Hepatocyte (in vitro differentiated cells): ENCODE data around the gene LRMDA. TPM values are rescaled to one million over a fixed set of nuclear protein-coding genes. Genes with fewer than 3 reads are reported as not detected.

Experiments used
- DNase-seq: peaks from one replicate; pipeline ENCODE4 v3.0.0-alpha.2; 2016; ENCODE audit warnings: low spot score
- H2AFZ ChIP-seq: fragments of 200-600 bp; sonication (generic); 2 replicates; pipeline ENCODE4 v1.6.0; 2016; ENCODE audit warnings: antibody characterized with exemption, mild to moderate bottlenecking
- H3K27ac ChIP-seq: fragments of 200-600 bp; sonication (generic); 2 replicates; pipeline ENCODE4 v1.5.1; 2016; ENCODE audit warnings: mild to moderate bottlenecking
- H3K27me3 ChIP-seq: fragments of 200-600 bp; sonication (generic); 2 replicates; pipeline ENCODE4 v1.6.1; 2016
- H3K36me3 ChIP-seq: fragments of 200-600 bp; sonication (generic); replicated peaks from 2 replicates; pipeline ENCODE4 v1.5.1; 2016; ENCODE audit warnings: low read depth; ENCODE audit not compliant: insufficient read depth
- H3K4me1 ChIP-seq: fragments of 200-600 bp; sonication (generic); 2 replicates; pipeline ENCODE4 v1.5.1; 2016; ENCODE audit warnings: mild to moderate bottlenecking, moderate library complexity; ENCODE audit not compliant: insufficient read depth
- H3K4me2 ChIP-seq: fragments of 200-600 bp; sonication (generic); 2 replicates; pipeline ENCODE4 v1.6.0; 2016
- H3K4me3 ChIP-seq: fragments of 200-600 bp; sonication (generic); 2 replicates; pipeline ENCODE4 v1.5.1; 2016; ENCODE audit warnings: mild to moderate bottlenecking
- H3K79me2 ChIP-seq: fragments of 200-600 bp; sonication (generic); 2 replicates; pipeline ENCODE4 v1.6.0; 2017; ENCODE audit warnings: mild to moderate bottlenecking
- H3K9me2 ChIP-seq: fragments of 200-600 bp; sonication (generic); replicated peaks from 2 replicates; pipeline ENCODE4 v1.6.0; 2017; ENCODE audit warnings: mild to moderate bottlenecking; ENCODE audit not compliant: insufficient read depth
- H3K9me3 ChIP-seq: fragments of 200-600 bp; sonication (generic); 2 replicates; pipeline ENCODE4 v1.5.1; 2016; ENCODE audit warnings: low read depth, mild to moderate bottlenecking
- H4K20me1 ChIP-seq: fragments of 200-600 bp; sonication (generic); 2 replicates; pipeline ENCODE4 v1.6.0; 2016; ENCODE audit warnings: mild to moderate bottlenecking; ENCODE audit not compliant: insufficient read depth, poor library complexity, severe bottlenecking
- EZH2 ChIP-seq: fragments of 200-600 bp; sonication (generic); IDR thresholded peaks from 2 replicates; pipeline ENCODE4 v1.6.1; 2016; ENCODE audit warnings: antibody characterized with exemption, mild to moderate bottlenecking, borderline replicate concordance
- EZH2phosphoT487 ChIP-seq: fragments of 200-600 bp; sonication (generic); IDR thresholded peaks from one replicate; pipeline ENCODE4 v1.6.1; 2018; ENCODE audit warnings: antibody characterized with exemption, mild to moderate bottlenecking, low read depth, moderate library complexity; ENCODE audit not compliant: unreplicated experiment, severe bottlenecking
- WGBS: methylation state at CpG from one replicate; pipeline ENCODE4 v1.1.6; 2016; ENCODE audit warnings: low lambda C conversion rate; ENCODE audit errors: missing lambda C conversion rate; 5-methylcytosine and 5-hydroxymethylcytosine counted together
- polyA plus RNA-seq: library from polyadenylated mRNA; unstranded; fragments of >200 nt; fragmentation: Nextera tagmentation; extraction: Ambion mirVana; gene quantifications from 2 replicates; pipeline ENCODE4 v1.2.1, GENCODE V29; 2016
- total RNA-seq: library from RNA; depleted of rRNA; stranded (reverse); fragments of >200 nt; gene quantifications from 2 replicates; pipeline ENCODE4 v1.2.3, GENCODE V29; 2014
- TF ChIP-seq, protein P1 (sequence below): fragments of 200-600 bp; sonication (generic); IDR thresholded peaks from 2 replicates; pipeline ENCODE4 v1.5.1; 2016; ENCODE audit warnings: antibody characterized with exemption, mild to moderate bottlenecking; ENCODE audit not compliant: poor library complexity

LRMDA gene
- total and polyA plus RNA-seq, 2 experiments from 2014 or later: 5.6 to 15.7 TPM

DNA sequence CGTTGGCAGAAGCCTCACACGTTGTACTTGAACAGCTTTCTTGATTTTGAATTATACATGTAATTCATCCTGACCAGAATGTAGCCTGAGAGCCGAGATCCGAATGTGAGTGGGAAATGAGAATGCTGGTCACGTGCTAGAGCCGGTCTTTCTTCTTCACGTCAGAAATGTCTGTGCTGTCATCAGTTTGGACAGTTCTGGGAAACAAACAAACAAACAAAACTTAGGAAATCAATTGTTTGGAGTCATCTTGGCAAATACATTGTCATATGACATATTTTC lies 729.8 kb downstream of the LRMDA start:
- 67% methylated on average over 7 of the region's 7 CpGs for WGBS
- no peaks in the 10 kb centered on the region for H3K4me1 ChIP-seq
- H3K4me2 ChIP-seq: peak overlapping the region; percentile 14
- no peaks in the 10 kb centered on the region for H3K9me3 ChIP-seq
- H2AFZ ChIP-seq: no peak overlapping the region
- DNase-seq: no peak
- H3K4me3 ChIP-seq: no peak overlapping the region
- no peak overlapping the region for H3K27ac ChIP-seq
- no peaks in the 10 kb centered on the region for H3K36me3 ChIP-seq
- TF ChIP-seq, protein P1, sequence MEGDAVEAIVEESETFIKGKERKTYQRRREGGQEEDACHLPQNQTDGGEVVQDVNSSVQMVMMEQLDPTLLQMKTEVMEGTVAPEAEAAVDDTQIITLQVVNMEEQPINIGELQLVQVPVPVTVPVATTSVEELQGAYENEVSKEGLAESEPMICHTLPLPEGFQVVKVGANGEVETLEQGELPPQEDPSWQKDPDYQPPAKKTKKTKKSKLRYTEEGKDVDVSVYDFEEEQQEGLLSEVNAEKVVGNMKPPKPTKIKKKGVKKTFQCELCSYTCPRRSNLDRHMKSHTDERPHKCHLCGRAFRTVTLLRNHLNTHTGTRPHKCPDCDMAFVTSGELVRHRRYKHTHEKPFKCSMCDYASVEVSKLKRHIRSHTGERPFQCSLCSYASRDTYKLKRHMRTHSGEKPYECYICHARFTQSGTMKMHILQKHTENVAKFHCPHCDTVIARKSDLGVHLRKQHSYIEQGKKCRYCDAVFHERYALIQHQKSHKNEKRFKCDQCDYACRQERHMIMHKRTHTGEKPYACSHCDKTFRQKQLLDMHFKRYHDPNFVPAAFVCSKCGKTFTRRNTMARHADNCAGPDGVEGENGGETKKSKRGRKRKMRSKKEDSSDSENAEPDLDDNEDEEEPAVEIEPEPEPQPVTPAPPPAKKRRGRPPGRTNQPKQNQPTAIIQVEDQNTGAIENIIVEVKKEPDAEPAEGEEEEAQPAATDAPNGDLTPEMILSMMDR: no peak
- H3K27me3 ChIP-seq: no peaks in the 10 kb centered on the region
- no peaks in the 10 kb centered on the region for H4K20me1 ChIP-seq
- no peaks in the 10 kb centered on the region for H3K79me2 ChIP-seq
- H3K9me2 ChIP-seq: no peaks in the 10 kb centered on the region

DNA sequence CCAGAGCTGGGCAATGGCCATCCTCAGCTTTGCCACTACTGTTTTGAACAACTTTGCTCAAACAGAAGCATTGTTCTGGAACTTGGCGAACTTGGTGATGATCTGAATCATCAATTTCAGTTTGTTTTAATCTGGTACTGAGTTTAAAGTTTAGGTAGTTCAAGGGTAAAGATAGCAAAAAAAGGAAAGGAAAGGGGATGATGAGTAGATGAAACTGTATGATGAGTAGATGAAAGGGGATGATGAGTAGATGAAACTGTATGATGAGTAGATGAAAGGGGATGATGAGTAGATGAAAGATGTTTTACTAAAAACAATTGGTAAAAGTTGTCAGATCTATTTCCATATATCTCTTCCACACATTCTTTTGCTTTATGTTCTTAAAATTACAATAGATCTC lies 737.0 kb downstream of the LRMDA start:
- no peak for DNase-seq
- WGBS: 95% methylated on average over 1 of the region's 1 CpG
- Histone ChIP-seq H3K9me2 (no peaks in the 10 kb centered on the region), H3K4me1 (no peaks in the 10 kb centered on the region), H3K4me3 (no peak overlapping the region), H3K9me3 (no peaks in the 10 kb centered on the region), H3K27ac (no peak overlapping the region), H3K79me2 (no peaks in the 10 kb centered on the region), H3K27me3 (no peaks in the 10 kb centered on the region), H3K36me3 (no peaks in the 10 kb centered on the region), H3K4me2 (no peak overlapping the region), H4K20me1 (no peaks in the 10 kb centered on the region), H2AFZ (no peak overlapping the region)
- no peak for TF ChIP-seq EZH2phosphoT487
- TF ChIP-seq, protein P1: no peak
- no peak for TF ChIP-seq EZH2

DNA sequence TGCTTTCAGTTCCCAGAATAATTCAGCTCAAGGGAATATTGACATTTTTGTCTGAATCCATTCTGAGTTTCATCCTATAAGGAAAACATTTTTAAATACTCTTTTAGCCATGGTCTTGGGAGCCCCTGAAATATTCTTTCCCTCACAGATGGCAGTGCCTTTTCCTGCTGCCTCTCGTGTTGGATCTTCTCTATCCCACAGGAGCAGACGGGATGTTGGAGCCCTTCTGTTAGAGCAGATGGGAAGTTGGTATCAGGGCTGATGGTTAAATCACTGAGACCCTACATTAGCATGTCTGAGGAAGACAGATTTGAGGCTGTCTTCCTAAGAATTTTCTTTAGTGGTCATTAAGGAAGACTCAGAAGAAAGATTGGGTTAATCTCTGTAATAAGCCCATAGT lies 737.8 kb downstream of the LRMDA start:
- Histone ChIP-seq H3K27me3 (no peaks in the 10 kb centered on the region), H3K27ac (no peak overlapping the region), H3K79me2 (no peaks in the 10 kb centered on the region), H3K9me2 (no peaks in the 10 kb centered on the region), H4K20me1 (no peaks in the 10 kb centered on the region), H3K9me3 (no peaks in the 10 kb centered on the region), H3K4me2 (no peak overlapping the region), H2AFZ (no peak overlapping the region), H3K4me1 (no peaks in the 10 kb centered on the region), H3K36me3 (no peaks in the 10 kb centered on the region), H3K4me3 (no peak overlapping the region)
- TF ChIP-seq EZH2: no peak
- TF ChIP-seq, protein P1: no peak
- no peak for TF ChIP-seq EZH2phosphoT487
- no peak for DNase-seq
- WGBS: 95% methylated on average over 2 of the region's 2 CpGs

DNA sequence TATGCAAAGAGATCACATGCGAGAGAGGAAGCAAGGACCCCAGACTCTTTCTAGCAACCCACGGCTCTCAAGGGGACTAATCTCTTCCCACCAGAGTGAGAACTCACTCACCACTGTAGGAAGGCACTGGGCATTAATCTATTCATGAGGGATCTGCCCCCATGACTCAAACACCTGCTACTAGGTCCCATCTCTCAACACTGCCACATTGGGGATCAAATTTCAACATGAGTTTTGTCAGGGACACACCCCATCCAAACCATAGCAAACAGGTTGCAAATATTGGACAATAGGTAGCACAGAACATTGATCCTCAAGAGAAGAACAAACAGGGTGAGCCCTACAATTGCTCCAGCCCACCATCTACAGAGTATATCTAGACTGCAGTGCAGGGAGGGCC lies 740.6 kb downstream of the LRMDA start:
- Histone ChIP-seq H4K20me1 (no peaks in the 10 kb centered on the region), H3K4me2 (no peak overlapping the region), H2AFZ (no peak overlapping the region), H3K79me2 (no peaks in the 10 kb centered on the region), H3K4me3 (no peak overlapping the region), H3K27ac (no peak overlapping the region), H3K9me2 (no peaks in the 10 kb centered on the region), H3K4me1 (no peaks in the 10 kb centered on the region), H3K36me3 (no peaks in the 10 kb centered on the region), H3K9me3 (no peaks in the 10 kb centered on the region), H3K27me3 (no peaks in the 10 kb centered on the region)
- no peak for DNase-seq
- WGBS: 95% methylated on average over 2 of the region's 2 CpGs
- TF ChIP-seq, protein P1: no peak
- TF ChIP-seq EZH2: no peak
- no peak for TF ChIP-seq EZH2phosphoT487
